GM21447 (cell line): ENCODE data around the gene SMIM14.
"Not testable (repeated sequence)": the region's sequence is repeated elsewhere in the genome, so short reads cannot be mapped to it uniquely, and the experiment has no call there.

Experiments
- ATAC-seq: cut with Tn5 transposase; IDR thresholded peaks from one replicate; pipeline ENCODE4 v1.9.1; 2021; ENCODE audit not compliant: unreplicated experiment

Gene SMIM14

GRCh38 chr4:39504538-39504937 lies 134.1 kb downstream of the SMIM14 start:
- no peak for ATAC-seq

- not testable (repeated sequence) for ATAC-seq
These were observed 136.0 kb downstream of the SMIM14 start for GRCh38 chr4:39502664-39503035.

GRCh38 chr4:39502019-39502663 lies 136.5 kb downstream of the SMIM14 start:
- no peak for ATAC-seq

GRCh38 chr4:39498727-39499020 lies 140.0 kb downstream of the SMIM14 start:
- ATAC-seq = no peak

GRCh38 chr4:39497909-39498726 lies 140.5 kb downstream of the SMIM14 start:
- no peak for ATAC-seq
